Loucy (cell line): ENCODE data around the gene SRGAP1.

ENCODE experiments used
- CTCF ChIP-seq: fragments of 200-600 bp; sonication (generic); conservative IDR thresholded peaks from 2 replicates; pipeline ENCODE4 v1.5.1; 2014; ENCODE audit warnings: mild to moderate bottlenecking, antibody characterized with exemption, low read length
- EZH2phosphoT487 ChIP-seq: fragments of 200-600 bp; IDR thresholded peaks from 2 replicates; pipeline ENCODE4 v1.6.1; 2018; ENCODE audit warnings: antibody characterized with exemption, mild to moderate bottlenecking, moderate library complexity, borderline replicate concordance

GRCh38 chr12:64120568-64120967, 276.1 kb downstream of the SRGAP1 start:
- no peak for TF ChIP-seq CTCF
- TF ChIP-seq EZH2phosphoT487 = no peak
